WERI-Rb-1 (cell line): ENCODE measurements around the gene MS4A10.

ENCODE experiments used
- DNase-seq: peaks from one replicate; pipeline ENCODE4 v3.0.0-alpha.2; 2020
- H3K27ac ChIP-seq: fragments of 250-450 bp; sonication (Bioruptor Pico); 2 replicates; pipeline ENCODE4 v1.5.1; 2020; ENCODE audit warnings: mild to moderate bottlenecking, moderate library complexity
- H3K27me3 ChIP-seq: fragments of 250-450 bp; sonication (Bioruptor Pico); 2 replicates; pipeline ENCODE4 v1.5.1; 2021; ENCODE audit warnings: mild to moderate bottlenecking, low read depth, moderate library complexity; ENCODE audit not compliant: insufficient read depth, severe bottlenecking
- H3K36me3 ChIP-seq: fragments of 250-450 bp; sonication (Bioruptor Pico); 2 replicates; pipeline ENCODE4 v1.5.1; 2020; ENCODE audit warnings: mild to moderate bottlenecking, moderate library complexity
- H3K4me3 ChIP-seq: 2 replicates; pipeline ENCODE4 v1.5.1; 2011; ENCODE audit warnings: low read depth, mild to moderate bottlenecking, control low read depth, low read length
- H3K9me3 ChIP-seq: fragments of 250-450 bp; sonication (Bioruptor Pico); 2 replicates; pipeline ENCODE4 v1.5.1; 2021; ENCODE audit warnings: mild to moderate bottlenecking, moderate library complexity; ENCODE audit not compliant: severe bottlenecking
- CTCF ChIP-seq: IDR thresholded peaks from 2 replicates; pipeline ENCODE4 v1.5.1; 2011; ENCODE audit warnings: low read depth, mild to moderate bottlenecking, control low read depth, inconsistent platforms, low read length

MS4A10 gene

GRCh38 chr11:60803273-60803936 is 18.3 kb downstream of the MS4A10 start:
- TF ChIP-seq CTCF = no peak
- H3K36me3 ChIP-seq = no peaks in the 10 kb centered on the region
- no peaks in the 10 kb centered on the region for H3K9me3 ChIP-seq
- H3K27me3 ChIP-seq = no peaks in the 10 kb centered on the region
- H3K27ac ChIP-seq = no peak overlapping the region
- H3K4me3 ChIP-seq = no peak overlapping the region
- DNase-seq = no peak

- Histone ChIP-seq H3K9me3 (no peaks in the 10 kb centered on the region), H3K36me3 (no peaks in the 10 kb centered on the region), H3K27me3 (no peaks in the 10 kb centered on the region), H3K27ac (no peak overlapping the region), H3K4me3 (no peak overlapping the region)
- DNase-seq = no peak
- no peak for TF ChIP-seq CTCF
Measured at GRCh38 chr11:60809249-60809648, 24.1 kb downstream of the MS4A10 start.

GRCh38 chr11:60809691-60810090 is 24.6 kb downstream of the MS4A10 start:
- no peak for TF ChIP-seq CTCF
- H3K36me3 ChIP-seq = no peaks in the 10 kb centered on the region
- H3K27ac ChIP-seq = no peak overlapping the region
- H3K9me3 ChIP-seq = no peaks in the 10 kb centered on the region
- DNase-seq = no peak
- H3K27me3 ChIP-seq = no peaks in the 10 kb centered on the region
- no peak overlapping the region for H3K4me3 ChIP-seq

GRCh38 chr11:60810151-60810550 is 25.0 kb downstream of the MS4A10 start:
- H3K36me3 ChIP-seq = no peaks in the 10 kb centered on the region
- no peak for TF ChIP-seq CTCF

GRCh38 chr11:60810569-60810968 is 25.4 kb downstream of the MS4A10 start:
- no peaks in the 10 kb centered on the region for H3K36me3 ChIP-seq
- H3K27ac ChIP-seq = no peak overlapping the region
- DNase-seq = no peak
- TF ChIP-seq CTCF = no peak
- H3K4me3 ChIP-seq = no peak overlapping the region
- no peaks in the 10 kb centered on the region for H3K27me3 ChIP-seq
- H3K9me3 ChIP-seq = no peaks in the 10 kb centered on the region

More at GRCh38 chr11:60810151-60810550, 25.0 kb downstream of the MS4A10 start:
- no peaks in the 10 kb centered on the region for H3K9me3 ChIP-seq
- H3K27ac ChIP-seq = no peak overlapping the region
- no peak for DNase-seq
- H3K27me3 ChIP-seq = no peaks in the 10 kb centered on the region
- H3K4me3 ChIP-seq = no peak overlapping the region

- H3K36me3 ChIP-seq = no peaks in the 10 kb centered on the region
- no peaks in the 10 kb centered on the region for H3K27me3 ChIP-seq
- H3K4me3 ChIP-seq = no peak overlapping the region
- no peak for DNase-seq
- peaks cover 7% of the 10 kb centered on the region for H3K9me3 ChIP-seq
- no peak for TF ChIP-seq CTCF
- H3K27ac ChIP-seq = no peak overlapping the region
Measured at GRCh38 chr11:60813324-60813723, 28.2 kb downstream of the MS4A10 start.
